GM23248 (cell line): ENCODE measurements around the gene KRT12.

Experiments
- EZH2 ChIP-seq: fragments of 200-600 bp; sonication (generic); IDR thresholded peaks from 2 replicates; pipeline ENCODE4 v1.6.1; 2018; ENCODE audit warnings: antibody characterized with exemption, mild to moderate bottlenecking; ENCODE audit not compliant: insufficient read depth, poor library complexity, severe bottlenecking
- EZH2phosphoT487 ChIP-seq: fragments of 200-600 bp; sonication (generic); IDR thresholded peaks from 2 replicates; pipeline ENCODE4 v1.6.1; 2018; ENCODE audit warnings: antibody characterized with exemption, moderate library complexity, mild to moderate bottlenecking, low read depth; ENCODE audit not compliant: insufficient read depth

DNA sequence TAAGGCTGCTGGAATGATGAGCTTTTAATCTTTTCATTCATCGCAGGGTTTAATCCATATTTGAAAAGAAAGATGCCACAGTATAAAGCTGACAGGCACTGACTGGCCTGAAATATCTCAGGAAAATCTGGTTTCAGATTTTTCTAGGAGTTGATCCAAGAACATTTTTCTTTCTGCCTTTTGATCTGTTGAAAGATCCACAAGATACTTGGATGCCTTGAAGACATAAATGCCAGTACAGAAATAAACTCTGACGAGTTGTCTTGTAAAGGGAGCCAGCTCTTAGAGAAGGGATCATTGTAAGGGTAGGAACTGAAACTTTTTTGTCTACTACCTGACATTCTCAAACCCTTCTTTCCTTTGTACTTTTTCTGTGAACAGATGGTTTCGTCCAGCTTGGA is 43.4 kb upstream of the KRT12 start:
- TF ChIP-seq EZH2 (no peak), EZH2phosphoT487 (no peak)
